GM18498 (cell line): ENCODE results near the gene KCNC4.

Source experiments
- ATAC-seq: cut with Tn5 transposase; IDR thresholded peaks from one replicate; pipeline ENCODE4 v1.9.1; 2021; ENCODE audit warnings: mild to moderate bottlenecking, moderate library complexity; ENCODE audit not compliant: unreplicated experiment

The KCNC4 gene

GRCh38 chr1:110211496-110212168, 1.5 kb downstream of the KCNC4 start:
- no peak for ATAC-seq

DNA sequence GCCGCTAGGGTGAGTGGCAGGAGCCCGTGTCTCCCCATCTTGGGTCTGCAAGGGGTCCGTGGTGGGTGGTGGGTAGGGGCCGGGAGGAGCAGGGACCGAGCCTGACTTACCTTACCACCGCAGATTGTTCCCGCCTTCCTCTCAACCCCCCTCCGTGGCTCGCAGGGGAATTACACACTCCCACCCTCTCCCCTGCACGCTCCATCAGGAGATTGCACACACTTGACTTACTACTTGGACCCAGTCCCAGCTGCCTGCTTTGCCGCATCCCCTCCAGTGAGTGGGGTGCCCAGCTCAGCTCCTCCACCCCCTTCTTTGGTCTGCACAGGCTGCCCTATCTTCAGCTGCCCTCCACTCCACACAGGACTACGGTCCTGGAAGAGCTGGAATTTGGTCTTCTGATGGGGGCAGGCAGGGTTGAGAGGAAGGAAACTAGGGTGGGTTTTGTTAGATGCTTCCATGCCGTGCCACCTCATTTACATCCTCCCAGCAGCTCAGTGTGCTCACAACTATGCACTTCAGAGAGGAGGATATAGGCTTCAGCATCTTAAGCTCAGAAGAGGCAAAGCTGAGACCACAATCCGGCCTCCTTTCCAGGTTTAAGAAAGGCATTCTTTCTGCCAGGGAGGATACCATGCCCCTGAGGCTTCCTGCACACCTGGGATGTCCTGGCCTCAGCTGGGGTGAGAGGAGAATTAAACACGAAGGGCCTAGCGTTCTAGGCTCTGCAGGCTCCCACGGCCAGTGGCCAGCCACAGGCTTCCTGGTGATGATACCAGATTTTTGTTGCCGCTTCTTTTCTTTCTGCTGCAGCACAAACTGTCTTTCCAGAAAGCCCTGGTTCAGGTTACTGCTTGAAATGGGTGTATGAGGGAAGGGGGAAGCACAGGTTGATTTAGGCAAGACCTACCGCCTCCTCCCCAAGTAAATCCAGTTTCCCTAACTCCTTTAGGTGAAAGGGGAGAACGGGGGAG, 2.3 kb downstream of the KCNC4 start:
- ATAC-seq: no peak

DNA sequence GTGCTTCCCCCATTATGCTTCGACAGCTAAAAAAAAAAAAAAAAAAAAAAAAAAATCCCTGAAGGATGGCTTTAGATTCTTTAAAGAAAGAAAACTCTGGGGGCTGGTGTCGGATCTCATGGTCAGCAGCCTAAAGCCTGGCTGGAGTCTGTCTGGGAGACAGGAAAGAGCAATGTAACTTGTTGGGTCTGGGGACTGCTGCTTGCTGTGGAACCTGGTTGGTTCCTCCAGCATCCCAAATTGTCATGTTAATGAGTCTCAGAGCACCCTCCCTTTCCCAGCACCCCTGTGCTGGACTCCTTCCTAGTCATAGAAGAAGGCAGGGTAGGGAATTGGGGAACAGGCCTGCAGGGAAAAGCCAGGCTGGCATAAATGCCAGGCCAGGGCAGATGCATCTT, 3.0 kb downstream of the KCNC4 start:
- no peak for ATAC-seq

DNA sequence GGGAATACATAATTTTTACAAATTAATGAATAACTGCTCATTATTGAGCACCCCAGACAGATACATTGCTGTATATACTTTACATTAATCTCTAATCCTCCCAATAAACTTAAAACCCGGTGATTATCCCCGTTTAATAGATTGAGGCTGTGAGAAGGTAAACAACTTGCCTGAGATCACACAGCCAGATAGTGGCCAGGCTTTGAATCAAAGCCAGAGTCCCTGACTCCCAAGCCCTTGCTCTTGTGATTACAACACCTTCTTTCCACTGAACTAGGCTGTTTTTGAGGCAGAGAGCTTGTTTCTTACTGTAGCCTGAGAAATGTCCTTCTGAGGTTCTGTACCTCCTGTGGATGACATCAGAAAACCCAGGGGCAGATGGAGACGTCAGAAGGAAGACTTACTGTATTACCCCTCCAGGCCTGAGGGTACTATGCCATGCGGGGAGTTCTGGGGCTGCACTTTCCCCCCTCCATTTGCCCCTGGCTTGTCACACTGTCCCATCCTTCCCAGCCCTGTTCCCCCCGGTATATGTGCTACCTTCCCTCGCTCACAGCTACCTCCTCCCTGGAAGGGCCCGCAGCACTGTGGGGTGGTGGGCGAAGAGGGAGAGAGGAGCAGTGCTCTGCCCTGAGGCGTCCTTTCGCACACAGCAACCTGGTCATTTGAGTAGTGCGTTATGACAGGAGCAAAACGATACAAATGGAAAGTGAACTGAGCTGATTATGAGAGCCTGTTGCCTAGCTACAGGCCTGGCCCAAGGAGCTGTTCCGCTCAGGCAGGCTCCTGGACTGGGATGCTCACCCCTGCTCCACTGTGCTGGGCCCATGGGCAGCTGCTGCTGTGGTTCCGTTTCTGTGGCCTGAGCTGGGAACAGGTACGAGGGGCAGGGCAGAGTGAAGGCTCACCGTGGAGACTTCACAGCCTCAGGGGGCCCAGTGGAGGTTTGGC, 4.6 kb downstream of the KCNC4 start:
- ATAC-seq: no peak

- no peak for ATAC-seq
Measured at GRCh38 chr1:110215621-110216515, 5.8 kb downstream of the KCNC4 start.

DNA sequence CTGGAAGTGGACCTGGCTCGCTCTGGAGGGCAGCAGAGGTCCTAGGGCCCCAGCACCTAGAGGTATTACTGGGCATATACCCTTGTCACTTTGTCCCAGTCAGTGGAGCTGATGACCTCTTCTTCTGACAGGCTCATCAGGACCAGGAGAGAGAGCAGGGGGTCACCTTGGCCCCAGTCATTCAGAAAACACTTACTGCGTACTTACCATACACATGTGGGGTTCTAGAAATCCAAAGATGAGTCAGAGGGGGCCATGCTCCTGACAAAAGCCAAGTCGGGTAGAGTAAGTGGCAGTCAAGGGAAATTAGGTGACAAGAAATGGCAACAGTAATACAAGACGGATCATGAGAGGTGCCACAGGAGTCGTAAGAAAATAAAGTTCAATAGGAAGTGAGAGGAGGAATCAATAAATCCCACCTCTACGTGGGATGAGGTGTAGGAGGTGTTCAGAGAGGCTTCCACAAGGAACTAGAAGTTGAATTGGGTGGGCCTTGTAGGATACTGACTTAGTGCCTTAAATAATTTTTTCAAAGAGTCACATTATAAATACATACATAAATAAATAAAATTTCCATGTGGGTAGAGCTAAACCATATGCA, 6.8 kb downstream of the KCNC4 start:
- ATAC-seq: no peak

DNA sequence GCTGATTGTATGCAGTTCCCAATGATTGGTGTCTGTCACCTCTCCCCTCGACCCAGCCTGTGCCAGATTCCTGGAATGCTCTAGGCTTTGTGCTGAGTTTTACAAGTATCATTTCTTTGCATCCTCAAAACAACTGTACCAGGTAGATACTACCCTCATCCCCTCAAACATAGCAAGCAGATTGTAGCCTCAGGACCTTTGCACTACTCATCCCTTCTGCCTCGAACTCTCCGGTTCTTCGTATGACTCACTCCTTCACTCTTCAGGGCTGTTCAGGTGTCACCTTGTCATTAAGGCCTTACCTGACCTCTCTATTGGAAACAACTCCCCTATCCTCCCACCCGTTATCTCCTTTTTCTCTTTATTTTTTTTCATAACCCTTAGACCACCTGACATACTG, 8.0 kb downstream of the KCNC4 start:
- no peak for ATAC-seq

DNA sequence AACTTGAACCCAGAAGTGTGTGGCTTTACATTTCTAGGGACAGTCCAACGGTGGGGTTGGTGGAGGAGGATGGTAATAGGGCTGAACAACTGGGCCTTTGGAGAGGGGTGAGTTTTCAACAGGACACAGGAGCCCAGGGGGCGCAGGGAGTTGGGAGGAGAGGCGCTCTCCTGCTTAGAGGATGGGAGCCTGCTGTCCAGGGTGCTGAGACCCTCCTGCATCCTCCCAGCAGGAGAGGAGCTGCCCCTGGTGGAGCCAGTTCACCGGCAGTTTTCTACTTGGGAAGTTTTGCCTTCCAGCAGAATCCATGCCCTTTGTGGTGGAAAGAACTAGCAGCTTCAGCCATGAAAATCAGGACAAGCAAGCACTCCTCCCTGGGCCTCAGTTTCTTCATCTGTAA, 8.6 kb downstream of the KCNC4 start:
- ATAC-seq: no peak

GRCh38 chr1:110220324-110220723, 10.2 kb downstream of the KCNC4 start:
- no peak for ATAC-seq

DNA sequence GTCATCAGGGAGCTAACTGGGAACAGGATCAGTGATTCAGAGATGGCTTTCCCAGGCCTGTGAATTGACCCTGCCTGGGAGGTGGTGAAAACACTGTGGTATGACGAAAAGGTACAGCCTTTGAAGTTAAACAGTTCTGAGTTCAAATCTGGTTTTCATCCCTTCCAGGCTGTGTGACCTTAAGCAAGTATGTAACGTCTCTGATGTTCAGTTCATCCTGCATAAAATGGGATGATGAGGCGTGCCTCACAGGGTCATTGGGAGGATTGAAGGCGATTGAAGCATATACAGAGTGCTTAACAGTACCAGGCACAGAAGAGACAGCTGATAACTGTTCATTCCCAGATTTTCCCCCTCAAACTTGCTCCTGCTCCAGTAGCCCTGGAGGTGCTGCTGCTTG, 11.0 kb downstream of the KCNC4 start:
- no peak for ATAC-seq

- no peak for ATAC-seq
Measured at GRCh38 chr1:110223127-110223526, 13.0 kb downstream of the KCNC4 start.

GRCh38 chr1:110223581-110223980, 13.5 kb downstream of the KCNC4 start:
- ATAC-seq: no peak

DNA sequence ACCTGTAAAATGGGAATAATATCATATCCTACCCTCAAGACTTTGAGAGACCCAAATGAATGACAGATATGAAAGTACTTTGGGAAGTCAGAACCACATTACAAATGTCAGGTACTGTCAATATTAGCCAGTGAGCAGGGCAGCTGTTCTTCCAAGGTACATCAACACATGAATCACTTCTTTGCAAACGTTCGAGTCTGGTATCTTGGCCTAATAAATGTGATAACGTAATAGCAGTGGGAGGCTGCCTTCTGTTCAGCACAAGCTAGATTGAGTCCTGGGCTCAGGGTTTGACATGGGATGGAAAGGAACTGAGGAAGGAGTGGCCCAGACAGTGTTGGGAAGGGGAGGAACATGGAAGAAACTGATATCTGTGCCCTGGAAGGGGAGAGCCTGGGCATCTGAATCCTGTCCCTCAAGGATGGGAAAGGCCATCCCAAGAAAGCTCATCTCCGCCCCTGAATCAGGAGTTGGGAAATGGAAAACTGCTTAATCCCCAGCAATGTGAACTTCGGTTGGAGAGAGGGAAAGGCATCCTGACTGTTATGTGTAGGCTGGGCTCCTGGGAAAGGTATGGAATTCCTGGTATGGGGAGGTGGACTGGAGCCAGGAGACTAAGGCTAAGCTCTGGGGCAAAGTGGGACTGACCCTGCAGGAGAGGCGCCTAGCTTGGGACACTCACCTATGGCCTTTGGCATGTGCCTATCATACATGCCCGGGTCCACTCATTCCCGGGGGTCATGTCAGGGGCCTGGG, 14.3 kb downstream of the KCNC4 start:
- ATAC-seq: no peak

DNA sequence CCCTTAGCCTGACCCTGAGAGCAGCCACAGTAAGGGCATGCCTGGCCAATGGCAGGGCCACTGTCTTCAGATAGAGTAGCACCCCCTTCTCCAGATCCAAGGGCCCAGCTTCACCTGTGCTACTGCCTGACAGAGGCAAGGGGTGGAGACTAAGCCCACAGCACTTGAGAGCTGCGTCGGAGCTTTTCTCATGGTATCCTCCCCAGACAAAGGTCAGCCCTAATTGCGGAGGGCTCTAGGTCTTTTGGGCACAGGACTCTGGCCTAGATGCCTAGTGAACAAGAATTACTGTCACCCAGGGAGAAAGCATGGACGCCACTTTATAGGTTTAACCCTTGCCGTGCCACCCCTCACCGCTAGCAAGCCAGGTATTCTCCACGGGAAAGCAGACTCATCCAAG, 15.1 kb downstream of the KCNC4 start:
- ATAC-seq: no peak

GRCh38 chr1:110225756-110226404, 15.8 kb downstream of the KCNC4 start:
- ATAC-seq: no peak

GRCh38 chr1:110227774-110228173, 17.7 kb downstream of the KCNC4 start:
- no peak for ATAC-seq

GRCh38 chr1:110228381-110228780, 18.3 kb downstream of the KCNC4 start:
- no peak for ATAC-seq

DNA sequence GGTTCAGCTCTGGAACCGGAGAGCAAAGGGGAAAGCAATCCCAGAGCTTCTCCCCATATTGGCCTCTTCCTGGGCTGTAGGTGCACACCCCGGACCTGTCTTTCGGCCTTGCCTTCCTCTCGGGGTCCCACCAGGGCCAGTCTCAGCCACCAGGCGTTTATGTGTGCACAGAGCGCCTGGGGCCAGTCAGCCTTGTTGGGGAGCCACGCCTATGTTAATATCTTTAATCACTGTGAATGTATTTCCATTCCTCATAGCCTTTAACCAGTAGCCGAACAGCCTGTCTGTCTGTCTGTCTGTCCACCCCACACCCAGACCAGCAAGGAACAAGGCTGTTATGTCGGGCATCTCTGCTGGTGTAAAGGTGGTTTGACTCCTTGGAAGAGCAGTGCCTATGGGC, 18.8 kb downstream of the KCNC4 start:
- ATAC-seq: no peak
